Measurements from ENCODE around the gene UBL4A. TPM values are rescaled to one million over a fixed set of nuclear protein-coding genes. Genes with fewer than 3 reads are reported as not detected.

Gene UBL4A
- total and polyA plus RNA-seq, 2 experiments from 2014 or later: 53.4 to 65.2 TPM

DNA sequence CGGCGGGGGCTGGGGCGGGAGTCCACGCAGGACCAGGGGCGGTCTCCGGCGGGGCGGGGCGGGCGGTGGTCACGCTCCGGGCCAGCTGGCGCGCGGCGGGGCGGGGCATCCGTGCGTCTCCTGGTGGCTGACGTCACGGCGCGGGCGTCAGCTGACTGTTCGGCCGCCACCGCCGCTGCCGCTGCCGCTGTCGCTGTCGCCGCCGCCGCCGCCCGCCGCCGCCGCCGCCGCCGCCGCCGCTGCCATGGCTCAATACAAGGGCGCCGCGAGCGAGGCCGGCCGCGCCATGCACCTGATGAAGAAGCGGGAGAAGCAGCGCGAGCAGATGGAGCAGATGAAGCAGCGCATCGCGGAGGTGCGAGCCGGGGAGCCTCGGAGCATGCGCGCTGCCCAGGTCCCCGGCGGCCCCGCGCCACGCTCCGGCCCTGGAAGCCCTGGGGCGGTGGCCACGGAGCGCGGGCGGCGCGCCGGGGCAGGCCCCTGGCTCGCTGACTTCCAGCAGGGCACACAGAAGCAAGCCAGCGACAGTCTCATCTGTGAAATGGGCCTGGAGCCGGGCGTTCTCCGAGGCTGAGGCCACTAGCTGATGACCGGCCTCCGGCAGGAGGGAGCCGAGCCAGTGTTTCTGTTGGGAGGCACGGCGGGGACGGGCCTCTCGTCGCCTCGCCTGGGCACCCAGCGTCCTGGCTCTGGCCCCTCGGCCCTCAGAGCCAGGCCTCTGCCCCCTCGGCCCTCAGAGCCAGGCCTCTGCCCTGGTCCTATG lies 42.2 kb downstream of the UBL4A start, which contains the start of gene FAM50A:
Gene FAM50A, plus strand, starts transcription at position 150 of the 763 bp plus-strand sequence. Its CDS starts 95 bp downstream, at position 245.
- Histone ChIP-seq H3K4me3 (peak within 1 kb of the TSS; percentile 60), H3K27me3 (no peaks in the 10 kb centered on the region), H3K4me1 (ENCODE audit: low read depth) (no peaks in the 10 kb centered on the region), H3K9me3 (ENCODE audit: low read depth) (no peaks in the 10 kb centered on the region), H3K36me3 (no peaks in the 10 kb centered on the region), H3K27ac (peak within 1 kb of the TSS; percentile 72)
- TF ChIP-seq, protein P1, sequence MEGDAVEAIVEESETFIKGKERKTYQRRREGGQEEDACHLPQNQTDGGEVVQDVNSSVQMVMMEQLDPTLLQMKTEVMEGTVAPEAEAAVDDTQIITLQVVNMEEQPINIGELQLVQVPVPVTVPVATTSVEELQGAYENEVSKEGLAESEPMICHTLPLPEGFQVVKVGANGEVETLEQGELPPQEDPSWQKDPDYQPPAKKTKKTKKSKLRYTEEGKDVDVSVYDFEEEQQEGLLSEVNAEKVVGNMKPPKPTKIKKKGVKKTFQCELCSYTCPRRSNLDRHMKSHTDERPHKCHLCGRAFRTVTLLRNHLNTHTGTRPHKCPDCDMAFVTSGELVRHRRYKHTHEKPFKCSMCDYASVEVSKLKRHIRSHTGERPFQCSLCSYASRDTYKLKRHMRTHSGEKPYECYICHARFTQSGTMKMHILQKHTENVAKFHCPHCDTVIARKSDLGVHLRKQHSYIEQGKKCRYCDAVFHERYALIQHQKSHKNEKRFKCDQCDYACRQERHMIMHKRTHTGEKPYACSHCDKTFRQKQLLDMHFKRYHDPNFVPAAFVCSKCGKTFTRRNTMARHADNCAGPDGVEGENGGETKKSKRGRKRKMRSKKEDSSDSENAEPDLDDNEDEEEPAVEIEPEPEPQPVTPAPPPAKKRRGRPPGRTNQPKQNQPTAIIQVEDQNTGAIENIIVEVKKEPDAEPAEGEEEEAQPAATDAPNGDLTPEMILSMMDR (IDR thresholded peaks at IDR 0.05; ENCODE audit: low read depth, low read length): no peak
- DNase-seq (ENCODE audit: low read depth in 1 of 2, low spot score in 1 of 2): peak; percentile 64 to 74

- TF ChIP-seq, protein P1 (IDR thresholded peaks at IDR 0.05; ENCODE audit: low read depth, low read length): no peak
- Histone ChIP-seq H3K9me3 (ENCODE audit: low read depth) (no peaks in the 10 kb centered on the region), H3K27ac (peak overlapping the region; percentile 51), H3K27me3 (no peaks in the 10 kb centered on the region), H3K4me3 (peak overlapping the region; percentile 60), H3K4me1 (ENCODE audit: low read depth) (no peaks in the 10 kb centered on the region), H3K36me3 (no peaks in the 10 kb centered on the region)
- DNase-seq (ENCODE audit: low read depth in 1 of 2, low spot score in 1 of 2): peak in 1 of 2 donors; percentile 8
These were observed 42.9 kb downstream of the UBL4A start for GRCh38 chrX:154443479-154443910.

DNA sequence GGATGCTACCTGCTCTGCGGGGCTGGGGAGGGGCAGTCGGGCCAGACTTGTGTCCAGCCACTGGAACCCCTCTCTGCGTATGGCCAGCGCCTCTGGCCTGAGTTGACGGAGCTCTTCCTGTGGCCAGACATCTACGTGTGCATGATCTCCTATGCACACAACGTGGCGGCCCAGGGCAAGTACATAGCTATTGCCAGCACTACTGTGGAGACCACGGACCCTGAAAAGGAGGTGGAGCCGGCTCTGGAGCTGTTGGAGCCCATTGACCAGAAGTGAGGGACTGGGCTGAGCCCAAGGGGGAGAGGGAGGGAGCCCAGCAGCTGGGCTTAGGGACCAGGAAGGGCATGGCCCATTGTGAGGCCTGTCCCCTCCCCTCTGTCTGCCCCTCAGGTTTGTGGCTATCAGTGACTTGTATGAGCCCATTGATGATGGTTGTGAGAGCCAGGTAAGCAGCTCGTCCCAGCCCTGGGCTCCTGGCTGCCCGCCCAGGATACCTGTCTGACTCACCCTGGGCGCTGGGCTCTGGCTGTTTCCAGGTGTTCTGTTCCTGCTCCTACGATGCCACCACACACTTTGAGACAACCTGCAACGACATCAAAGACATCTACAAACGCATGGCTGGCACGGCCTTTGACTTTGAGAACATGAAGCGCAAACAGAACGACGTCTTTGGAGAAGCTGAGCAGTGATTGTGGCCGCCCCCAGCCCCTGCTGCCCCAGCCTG lies 44.3 kb downstream of the UBL4A start:
- Histone ChIP-seq H3K27me3 (no peaks in the 10 kb centered on the region), H3K36me3 (no peaks in the 10 kb centered on the region), H3K9me3 (ENCODE audit: low read depth) (no peaks in the 10 kb centered on the region), H3K27ac (no peak overlapping the region), H3K4me1 (ENCODE audit: low read depth) (no peaks in the 10 kb centered on the region), H3K4me3 (no peak overlapping the region)
- no peak for DNase-seq (ENCODE audit: low read depth in 1 of 2, low spot score in 1 of 2)
- TF ChIP-seq, protein P1 (IDR thresholded peaks at IDR 0.05; ENCODE audit: low read depth, low read length): no peak

- Histone ChIP-seq H3K4me1 (ENCODE audit: low read depth) (no peaks in the 10 kb centered on the region), H3K4me3 (no peak overlapping the region), H3K36me3 (no peaks in the 10 kb centered on the region), H3K9me3 (ENCODE audit: low read depth) (no peaks in the 10 kb centered on the region), H3K27ac (no peak overlapping the region), H3K27me3 (no peaks in the 10 kb centered on the region)
- TF ChIP-seq, protein P1 (IDR thresholded peaks at IDR 0.05; ENCODE audit: low read depth, low read length): no peak
- no peak for DNase-seq (ENCODE audit: low read depth in 1 of 2, low spot score in 1 of 2)
These were observed 44.9 kb downstream of the UBL4A start for GRCh38 chrX:154441564-154441963.

DNA sequence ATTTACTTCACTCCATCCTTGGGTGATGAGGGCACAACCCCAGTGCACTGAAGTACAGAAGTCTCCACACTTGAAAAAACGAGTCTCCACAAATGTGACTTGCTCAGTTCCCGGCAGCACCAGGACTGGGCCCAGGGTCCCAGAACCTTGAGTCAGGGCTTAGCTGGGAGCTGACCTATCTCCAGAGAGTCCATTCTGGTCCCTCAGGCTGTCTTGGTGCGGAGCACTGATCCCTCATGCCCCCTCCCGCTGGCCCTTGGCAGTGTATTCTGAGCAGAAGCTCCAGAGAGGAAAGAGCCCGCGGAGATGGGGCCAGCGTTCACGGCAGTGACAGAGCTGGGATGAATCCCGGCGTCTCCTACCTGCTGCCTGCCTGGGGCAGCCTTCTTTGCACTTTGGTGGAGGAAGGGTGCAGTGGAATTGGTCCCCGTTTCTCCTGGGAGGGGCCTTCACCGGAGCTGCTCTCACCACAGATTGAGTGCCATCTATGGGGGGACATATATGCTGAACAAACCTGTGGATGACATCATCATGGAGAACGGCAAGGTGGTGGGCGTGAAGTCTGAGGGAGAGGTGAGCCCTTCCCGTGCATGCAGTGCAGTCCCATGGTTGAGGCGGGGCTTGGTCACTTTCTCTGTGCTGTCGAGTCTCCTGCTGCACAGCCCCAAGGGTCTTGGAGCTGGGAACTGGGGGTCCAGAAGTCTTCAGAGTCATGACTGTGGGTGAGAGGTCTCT lies 45.6 kb downstream of the UBL4A start:
- Histone ChIP-seq H3K9me3 (ENCODE audit: low read depth) (no peaks in the 10 kb centered on the region), H3K4me3 (no peak overlapping the region), H3K36me3 (no peaks in the 10 kb centered on the region), H3K27ac (no peak overlapping the region), H3K27me3 (no peaks in the 10 kb centered on the region), H3K4me1 (ENCODE audit: low read depth) (no peaks in the 10 kb centered on the region)
- DNase-seq (ENCODE audit: low read depth in 1 of 2, low spot score in 1 of 2): no peak
- TF ChIP-seq, protein P1 (IDR thresholded peaks at IDR 0.05; ENCODE audit: low read depth, low read length): no peak
